Measurements from ENCODE around the gene STBD1.
A peak's percentile ranks its signal among the peaks of the same experiment; 100 is the strongest.
"Not testable (repeated sequence)": the region's sequence is repeated elsewhere in the genome, so short reads cannot be mapped to it uniquely, and the experiment has no call there.

The STBD1 gene

DNA sequence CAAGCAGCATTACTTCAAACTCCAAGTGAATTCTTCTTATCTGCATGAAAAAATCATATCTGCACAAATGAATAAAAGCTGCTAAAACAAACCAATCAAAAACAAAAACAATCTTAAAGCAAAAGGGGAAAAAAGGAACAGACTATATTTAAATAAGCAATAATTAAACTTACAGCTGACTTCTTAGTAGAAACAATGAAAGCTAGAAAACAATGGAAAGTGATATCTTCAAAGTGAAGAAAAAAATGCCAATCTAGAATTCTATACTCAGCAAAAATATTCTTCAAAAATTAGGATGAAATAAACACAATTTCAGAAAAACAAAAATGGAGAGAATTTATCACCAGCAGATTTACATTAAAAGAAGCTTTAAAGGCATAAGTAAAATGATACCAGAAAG is 20.0 kb downstream of the STBD1 start:
- no peak for DNase-seq

GRCh38 chr4:76334885-76335284 is 28.4 kb downstream of the STBD1 start:
- DNase-seq, result no peak

DNA sequence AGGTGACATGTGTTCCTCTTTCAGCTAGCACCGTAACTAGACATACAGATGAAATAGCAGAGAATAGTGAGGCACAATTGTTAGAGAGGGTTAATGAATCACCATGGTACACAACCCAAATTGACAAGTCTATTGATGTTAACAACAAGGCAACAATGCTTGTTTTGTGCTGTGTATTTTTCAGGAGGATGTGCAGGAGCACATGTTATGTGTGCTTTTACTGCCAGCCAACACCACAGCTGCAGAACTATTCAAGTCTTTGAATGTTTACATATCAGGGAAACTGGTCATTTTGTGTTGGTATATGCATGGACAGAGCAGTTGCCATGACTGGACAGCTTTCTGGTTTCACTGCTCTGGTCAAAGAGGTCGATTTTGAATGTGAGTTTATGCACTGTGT is 32.8 kb downstream of the STBD1 start:
- DNase-seq, result no peak

DNA sequence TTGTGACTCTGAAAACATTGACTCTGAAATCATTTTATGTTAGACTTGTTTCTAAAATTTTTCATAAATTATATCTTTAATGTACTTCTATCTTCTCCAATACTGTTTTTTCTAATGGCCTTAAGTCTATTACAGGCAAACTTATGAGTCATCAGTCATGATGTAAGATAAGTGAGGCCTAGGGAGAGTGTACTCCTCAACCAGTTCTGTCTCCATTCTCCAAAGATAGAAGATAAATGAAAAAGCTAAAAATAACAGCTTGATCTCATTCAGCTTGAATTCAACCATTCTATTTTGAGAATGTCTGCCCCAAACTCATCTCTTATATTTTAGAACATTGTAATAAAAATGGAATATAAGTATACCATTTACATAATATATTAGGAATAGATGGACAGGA is 34.5 kb downstream of the STBD1 start:
- no peak for DNase-seq

DNA sequence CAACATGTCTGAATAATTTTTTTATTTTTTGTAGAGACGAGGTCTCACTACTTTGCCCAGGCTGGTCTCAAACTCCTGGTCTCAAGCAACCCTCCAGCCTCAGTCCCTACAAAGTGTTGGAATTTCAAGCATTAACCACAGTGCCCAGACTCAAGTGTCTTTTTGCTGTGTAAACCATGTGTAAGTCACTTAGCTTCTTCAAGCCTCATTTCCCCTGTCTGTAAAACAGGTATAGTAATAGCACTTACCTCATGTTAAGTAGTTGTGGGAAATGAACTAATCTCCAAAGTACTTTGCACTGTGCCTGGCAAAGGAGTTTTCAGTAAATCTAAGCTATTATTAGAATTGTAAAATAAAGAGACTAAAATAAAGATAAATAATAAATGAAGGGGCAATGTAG is 35.7 kb downstream of the STBD1 start:
- DNase-seq, result no peak

DNA sequence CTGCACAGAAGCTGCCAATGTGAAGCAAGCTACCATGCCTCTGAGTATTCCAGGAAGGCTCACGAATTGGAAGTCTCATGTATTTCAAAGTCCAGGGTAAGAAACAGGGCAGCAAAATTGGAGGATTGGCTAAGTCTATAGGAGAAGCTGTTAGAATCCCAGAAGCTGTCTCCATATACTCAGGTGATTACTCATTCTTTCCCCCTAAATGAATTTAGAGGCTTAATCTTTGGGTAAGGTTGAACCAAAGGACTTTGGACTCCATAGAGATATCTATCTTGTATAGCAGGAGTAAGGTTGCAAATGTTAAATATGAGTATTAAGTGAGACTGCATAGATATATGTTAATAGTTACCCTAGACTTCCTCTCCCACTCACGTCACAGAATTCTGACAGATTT is 36.3 kb downstream of the STBD1 start:
- no peak for DNase-seq

DNA sequence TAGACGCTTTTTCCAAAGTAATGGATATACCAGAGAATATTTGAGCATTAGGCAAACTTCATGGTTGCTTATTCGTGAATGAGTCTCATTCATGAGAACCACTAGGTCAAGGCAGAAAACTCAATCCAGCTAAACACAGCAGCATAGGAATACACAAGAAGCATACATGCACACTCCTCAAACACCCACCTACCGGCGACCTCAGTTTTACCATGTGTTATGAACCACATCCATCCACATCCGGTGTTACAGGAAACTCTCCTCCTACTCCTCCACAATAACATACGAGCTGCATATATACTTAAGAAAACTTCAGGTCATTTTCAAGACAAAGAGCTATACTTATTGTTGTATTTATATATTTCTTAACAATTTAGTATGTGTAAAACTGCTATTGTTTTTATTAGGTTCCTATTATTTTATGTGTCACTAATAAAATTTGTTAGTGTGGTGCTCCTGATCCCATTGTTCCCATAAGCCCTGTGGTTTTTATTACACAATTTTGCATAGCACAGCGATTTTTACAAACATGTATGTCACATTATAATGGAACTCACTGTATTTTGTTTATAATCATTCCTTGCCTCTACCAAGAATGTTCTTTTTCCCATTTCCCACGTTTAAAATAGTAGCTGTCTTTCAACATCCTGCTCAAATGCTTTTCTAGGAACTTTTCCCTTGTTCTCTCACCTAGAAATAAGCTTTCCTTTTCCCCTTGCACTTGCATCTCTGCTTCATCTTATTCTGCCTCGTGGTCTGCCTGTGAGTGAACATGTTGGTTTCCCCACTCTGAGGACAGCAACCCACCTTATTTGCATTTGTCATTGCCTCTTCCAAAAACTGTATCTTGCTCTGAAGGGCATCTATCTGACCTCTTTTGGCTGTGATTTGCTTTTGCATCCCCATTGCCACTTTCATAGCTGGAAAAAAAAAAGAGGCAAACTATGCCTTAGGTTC is 48.3 kb downstream of the STBD1 start:
- peak in 1 of 2 donors; percentile 4 for DNase-seq

DNA sequence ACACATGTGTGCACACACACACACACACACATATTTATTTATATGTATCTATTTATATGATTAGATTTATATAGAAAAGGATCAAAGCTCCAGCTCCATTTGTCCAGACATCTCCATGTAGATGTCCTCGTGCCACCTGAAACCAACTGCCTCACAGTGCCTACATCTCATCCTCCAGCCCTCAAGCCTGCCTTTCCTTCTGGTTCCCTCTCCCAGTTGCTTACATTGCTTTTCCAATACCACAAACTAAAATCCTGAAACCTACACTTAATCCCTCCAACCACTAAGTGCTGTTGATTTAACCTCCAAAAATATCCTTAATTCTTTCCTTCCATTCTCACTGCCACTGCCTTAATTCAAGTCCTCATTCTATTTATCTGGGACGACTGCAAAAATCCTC is 51.4 kb downstream of the STBD1 start:
- no peak for DNase-seq

GRCh38 chr4:76359881-76360466 is 53.4 kb downstream of the STBD1 start:
- DNase-seq, result not testable (repeated sequence)
